NB4 (cell line): ENCODE data around the gene NHSL1.

Source experiments
- CTCF ChIP-seq: IDR thresholded peaks from one replicate; pipeline ENCODE4 v1.5.1; 2012; ENCODE audit warnings: low read depth, low read length
- MYC ChIP-seq: IDR thresholded peaks from 2 replicates; pipeline ENCODE4 v1.6.1; 2011; ENCODE audit warnings: low read depth, low read length
- POLR2A ChIP-seq: IDR thresholded peaks from 2 replicates; pipeline ENCODE4 v1.6.1; 2011; ENCODE audit warnings: mild to moderate bottlenecking; ENCODE audit not compliant: insufficient read length; ENCODE audit errors: extremely low read depth
- TF ChIP-seq, protein P1 (sequence below): IDR thresholded peaks from 2 replicates; pipeline ENCODE4 v1.6.1; 2011; ENCODE audit warnings: low read depth, low read length

GRCh38 chr6:138396709-138397108, 102.6 kb downstream of the NHSL1 start:
- TF ChIP-seq CTCF: no peak
- TF ChIP-seq POLR2A: no peak
- TF ChIP-seq MYC: no peak
- TF ChIP-seq, protein P1, sequence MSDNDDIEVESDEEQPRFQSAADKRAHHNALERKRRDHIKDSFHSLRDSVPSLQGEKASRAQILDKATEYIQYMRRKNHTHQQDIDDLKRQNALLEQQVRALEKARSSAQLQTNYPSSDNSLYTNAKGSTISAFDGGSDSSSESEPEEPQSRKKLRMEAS: no peak
